Stimulated activated CD4-positive, alpha-beta T cell treated with anti-CD3 and anti-CD28 coated beads, TNF-alpha, amount 100 ng/mL, for 4 hours (primary cell): ENCODE data around the gene MFNG.

ENCODE experiments used
- DNase-seq, 3 experiments: peaks; one replicate each; pipeline ENCODE4 v3.0.0-alpha.2; 2020; ENCODE audit warnings: low read depth in 3 of 3

MFNG gene

GRCh38 chr22:37425800-37426705 lies 60.1 kb downstream of the MFNG start:
- no peak for DNase-seq

DNA sequence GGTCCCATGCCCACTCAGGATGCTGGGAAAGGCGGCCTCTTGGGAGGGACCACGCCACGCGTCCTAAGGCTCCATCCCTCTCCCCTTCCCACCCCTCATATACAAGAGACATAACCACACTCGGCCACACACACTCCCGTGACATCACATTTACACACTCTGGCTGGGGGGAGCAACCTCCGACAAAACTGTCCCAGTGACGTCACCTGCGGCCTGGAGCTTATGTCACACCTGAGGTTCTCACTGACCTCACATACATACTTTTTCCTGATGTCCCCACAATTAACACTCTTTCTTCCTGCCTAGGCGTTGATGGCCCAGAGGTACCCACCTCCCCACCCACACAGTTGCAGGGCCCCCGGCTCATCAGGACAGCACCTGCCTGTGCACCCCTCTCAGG lies 60.8 kb downstream of the MFNG start:
- DNase-seq, result no peak

DNA sequence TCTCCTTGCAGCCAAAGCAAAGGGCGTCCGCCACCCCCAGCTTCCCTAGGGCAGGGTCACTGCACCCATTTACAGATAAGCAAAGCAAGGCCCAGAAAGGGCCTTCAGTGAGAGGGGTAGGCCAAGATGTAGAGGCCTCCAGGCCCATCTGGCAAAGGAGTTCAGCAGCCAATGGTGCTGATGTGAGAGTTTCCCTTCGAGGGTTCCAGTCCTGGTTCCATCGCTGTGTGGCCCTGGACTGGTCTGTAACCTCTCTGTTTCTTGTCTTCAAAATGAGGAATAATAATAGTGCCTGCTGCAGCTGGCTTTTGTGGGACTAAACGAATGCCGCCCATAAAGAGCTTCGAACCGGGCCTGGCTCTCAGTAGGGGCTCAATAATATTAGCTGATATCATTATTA lies 62.9 kb downstream of the MFNG start:
- DNase-seq, result no peak

- no peak for DNase-seq
Observed at GRCh38 chr22:37421468-37421877, 64.7 kb downstream of the MFNG start.

- DNase-seq, result no peak
Observed at GRCh38 chr22:37420686-37421467, 65.3 kb downstream of the MFNG start.

DNA sequence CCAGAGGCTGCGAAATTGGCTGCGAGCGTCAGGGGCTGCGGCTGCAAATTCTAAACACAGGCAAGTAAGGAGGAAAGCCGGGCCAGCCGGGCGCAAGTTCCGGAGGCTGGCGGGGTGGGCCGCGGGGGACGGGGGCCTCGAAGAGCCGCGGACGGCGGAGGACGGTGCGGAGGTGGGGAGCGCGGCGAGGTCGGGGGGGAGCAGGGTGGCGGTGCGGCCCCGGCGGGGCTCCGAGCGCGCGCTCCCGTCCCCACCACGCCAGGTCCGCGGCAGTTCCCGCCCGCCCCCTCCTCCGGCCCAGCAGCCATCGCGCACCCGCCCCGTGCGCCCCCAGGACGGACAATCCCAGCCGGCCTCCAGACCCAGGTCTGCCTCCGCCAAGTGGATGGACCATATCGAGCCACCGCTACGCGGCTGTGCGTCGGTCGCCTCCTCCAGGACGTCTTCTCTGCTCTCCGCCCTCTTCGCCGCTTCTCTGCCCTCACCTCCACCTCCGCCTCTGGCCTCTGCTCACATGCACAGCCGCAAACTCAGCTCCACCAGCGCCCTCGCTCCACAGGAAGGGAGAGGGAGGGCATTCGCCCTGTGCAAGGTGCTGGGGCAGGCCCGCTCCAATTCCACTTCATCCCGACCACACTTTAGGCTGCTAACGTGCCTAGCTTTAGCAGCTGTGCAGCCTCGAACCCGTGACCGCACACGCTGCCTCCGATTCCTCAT lies 66.1 kb downstream of the MFNG start:
- no peak for DNase-seq

DNA sequence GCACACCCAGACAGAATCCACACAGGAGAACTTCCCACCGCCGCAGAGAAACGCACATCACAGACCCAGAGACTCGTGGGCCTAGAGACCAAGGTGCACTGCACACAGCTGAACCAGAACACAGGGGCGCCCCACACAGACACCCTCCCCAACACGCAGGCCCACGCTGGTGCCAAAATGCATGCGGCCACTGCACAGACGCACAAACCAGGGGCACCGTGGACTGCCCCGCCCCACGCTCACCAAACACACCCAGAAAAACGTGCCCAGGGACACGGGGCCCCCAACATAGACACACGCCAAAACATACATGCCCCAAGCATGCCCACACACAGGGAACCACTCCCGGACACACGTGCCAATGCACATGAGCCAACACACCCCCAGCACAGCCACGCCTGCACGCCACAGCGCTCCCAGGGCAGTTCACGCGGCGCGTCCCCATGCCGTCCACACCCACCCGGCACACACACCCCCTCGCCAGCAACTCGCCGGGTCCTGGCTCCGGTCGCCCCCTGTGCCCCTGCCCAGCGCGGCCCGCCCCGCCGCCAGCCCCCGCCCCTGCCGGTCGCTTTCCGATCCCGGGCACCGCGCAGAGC lies 66.7 kb downstream of the MFNG start:
- no peak for DNase-seq
